ENCODE data around the gene CCDC149.

The CCDC149 gene

GRCh38 chr4:24802648-24803047 is 110.2 kb downstream of the CCDC149 start:
- DNase-seq (ENCODE audit: low read depth, low spot score) = no peak

GRCh38 chr4:24801136-24801855 is 111.5 kb downstream of the CCDC149 start:
- DNase-seq (ENCODE audit: low read depth, low spot score) = no peak

- no peak for DNase-seq (ENCODE audit: low read depth, low spot score)
Observed at GRCh38 chr4:24800325-24800895, 112.4 kb downstream of the CCDC149 start.

GRCh38 chr4:24799544-24800324 is 113.1 kb downstream of the CCDC149 start:
- peak; percentile 47 for DNase-seq (ENCODE audit: low read depth, low spot score)

GRCh38 chr4:24799196-24799543 is 113.7 kb downstream of the CCDC149 start:
- DNase-seq (ENCODE audit: low read depth, low spot score) = no peak

- no peak for DNase-seq (ENCODE audit: low read depth, low spot score)
Observed at GRCh38 chr4:24798036-24798610, 114.7 kb downstream of the CCDC149 start.

GRCh38 chr4:24796620-24797019 is 116.2 kb downstream of the CCDC149 start:
- DNase-seq (ENCODE audit: low read depth, low spot score) = no peak

- no peak for DNase-seq (ENCODE audit: low read depth, low spot score)
Observed at GRCh38 chr4:24795666-24796381, 117.0 kb downstream of the CCDC149 start.

GRCh38 chr4:24794916-24795665 is 117.8 kb downstream of the CCDC149 start, which contains the start of gene SOD3:
Gene SOD3 (plus strand): TSS chr4:24795573. CDS start chr4:24799522, 3,949 bp downstream.
- peak; percentile 84 for DNase-seq (ENCODE audit: low read depth, low spot score)

- no peak for DNase-seq (ENCODE audit: low read depth, low spot score)
Observed at GRCh38 chr4:24794480-24794879, 118.4 kb downstream of the CCDC149 start.

- no peak for DNase-seq (ENCODE audit: low read depth, low spot score)
Observed at GRCh38 chr4:24794051-24794450, 118.8 kb downstream of the CCDC149 start.

GRCh38 chr4:24793219-24794005 is 119.4 kb downstream of the CCDC149 start:
- DNase-seq (ENCODE audit: low read depth, low spot score) = no peak

- DNase-seq (ENCODE audit: low read depth, low spot score) = no peak
Observed at GRCh38 chr4:24792552-24792951, 120.3 kb downstream of the CCDC149 start.

- DNase-seq (ENCODE audit: low read depth, low spot score) = no peak
Observed at GRCh38 chr4:24791043-24791442, 121.8 kb downstream of the CCDC149 start.

GRCh38 chr4:24783506-24783905 is 129.3 kb downstream of the CCDC149 start:
- DNase-seq (ENCODE audit: low read depth, low spot score) = no peak

- DNase-seq (ENCODE audit: low read depth, low spot score) = no peak
Observed at GRCh38 chr4:24781999-24782745, 130.7 kb downstream of the CCDC149 start.

GRCh38 chr4:24780936-24781495 is 131.8 kb downstream of the CCDC149 start:
- no peak for DNase-seq (ENCODE audit: low read depth, low spot score)

GRCh38 chr4:24778464-24779225 is 134.2 kb downstream of the CCDC149 start:
- DNase-seq (ENCODE audit: low read depth, low spot score) = peak; percentile 31

Data from astrocyte of the hippocampus (primary cell).